NCI-H345 (cell line): Measurements from ENCODE around the gene MRPL43.
"Not testable (repeated sequence)": the region's sequence is repeated elsewhere in the genome, so short reads cannot be mapped to it uniquely, and the experiment has no call there.

Experiments
- DNase-seq: peaks from one replicate; lab custom pipeline; 2025; lab: John Stamatoyannopoulos, UW

The MRPL43 gene

GRCh38 chr10:100982916-100983830 is 4.1 kb downstream of the MRPL43 start:
- DNase-seq, result no peak

- no peak for DNase-seq
Observed at GRCh38 chr10:100981178-100981772, 6.0 kb downstream of the MRPL43 start.

- no peak for DNase-seq
Observed at GRCh38 chr10:100980711-100981110, 6.6 kb downstream of the MRPL43 start.

- DNase-seq, result no peak
Observed at GRCh38 chr10:100980311-100980710, 7.0 kb downstream of the MRPL43 start.

GRCh38 chr10:100979791-100980272 is 7.5 kb downstream of the MRPL43 start:
- DNase-seq, result no peak

- DNase-seq, result no peak
Observed at GRCh38 chr10:100978901-100979195, 8.4 kb downstream of the MRPL43 start.

GRCh38 chr10:100978121-100978900 is 9.0 kb downstream of the MRPL43 start:
- no peak for DNase-seq

GRCh38 chr10:100977436-100977835 is 9.9 kb downstream of the MRPL43 start:
- no peak for DNase-seq

GRCh38 chr10:100976906-100977305 is 10.4 kb downstream of the MRPL43 start:
- DNase-seq, result no peak

GRCh38 chr10:100975397-100975796 is 11.9 kb downstream of the MRPL43 start:
- not testable (repeated sequence) for DNase-seq

- no peak for DNase-seq
Observed at GRCh38 chr10:100972904-100973535, 14.3 kb downstream of the MRPL43 start.

- DNase-seq, result no peak
Observed at GRCh38 chr10:100972115-100972903, 15.0 kb downstream of the MRPL43 start.

- DNase-seq, result no peak
Observed at GRCh38 chr10:100970914-100971811, 16.1 kb downstream of the MRPL43 start.

GRCh38 chr10:100970076-100970913 is 17.0 kb downstream of the MRPL43 start:
- peak; percentile 27 for DNase-seq

- DNase-seq, result peak; percentile 53
Observed at GRCh38 chr10:100969187-100970075, 17.9 kb downstream of the MRPL43 start, which contains the start of gene SEMA4G. Gene SEMA4G (plus strand): TSS chr10:100969504. CDS start chr10:100972913, 3,409 bp downstream.

GRCh38 chr10:100968863-100969186 is 18.5 kb downstream of the MRPL43 start:
- no peak for DNase-seq

GRCh38 chr10:100968062-100968736 is 19.1 kb downstream of the MRPL43 start:
- no peak for DNase-seq

GRCh38 chr10:100967332-100967731 is 20.0 kb downstream of the MRPL43 start:
- no peak for DNase-seq
